Measurements from ENCODE around the gene OPTC. TPM values are rescaled to one million over a fixed set of nuclear protein-coding genes. Genes with fewer than 3 reads are reported as not detected.

Gene OPTC
- total RNA-seq, 2 experiments from 2014 or later = not detected

GRCh38 chr1:203544485-203544884, 50.5 kb downstream of the OPTC start:
- Mint-ChIP-seq H3K27ac (no peak overlapping the region), H3K4me3 (no peak overlapping the region), H3K36me3 (ENCODE audit: low read depth) (no peaks in the 10 kb centered on the region), H3K9me3 (no peaks in the 10 kb centered on the region), H3K4me1 (ENCODE audit: low read depth) (peaks cover 4% of the 10 kb centered on the region), H3K27me3 (peaks cover 2% of the 10 kb centered on the region)
- no peak for ATAC-seq
- no peak for TF ChIP-seq CTCF (IDR thresholded peaks at IDR 0.05)
- intact Hi-C loops (cut with micrococcal nuclease) = no loop called here
- no peak for DNase-seq
- CTCF ChIA-PET = no interaction called here
- POLR2A ChIA-PET = interaction anchor here (0.6 to 0.7 kb wide), 2 partner anchors 350 to 460 kb away, joined by 3 to 4 read pairs; no protein-coding TSS in a partner anchor

- DNase-seq (no peak), ATAC-seq (no peak)
- Mint-ChIP-seq H3K9me3 (no peaks in the 10 kb centered on the region), H3K4me3 (no peak overlapping the region), H3K36me3 (ENCODE audit: low read depth) (no peaks in the 10 kb centered on the region), H3K4me1 (ENCODE audit: low read depth) (peaks cover 4% of the 10 kb centered on the region), H3K27ac (no peak overlapping the region), H3K27me3 (peaks cover 2% of the 10 kb centered on the region)
- intact Hi-C loops (cut with micrococcal nuclease) = no loop called here
- ChIA-PET POLR2A (interaction anchor here (0.6 kb wide), 2 partner anchors 127 to 351 kb away, joined by 3 read pairs; no protein-coding TSS in a partner anchor), CTCF (interaction anchor here (1.1 kb wide), 1 partner anchor 200 kb away, joined by 4 read pairs; no protein-coding TSS in a partner anchor)
- no peak for TF ChIP-seq CTCF (IDR thresholded peaks at IDR 0.05)
These were observed 51.2 kb downstream of the OPTC start for GRCh38 chr1:203544978-203545816.

GRCh38 chr1:203546274-203546673, 52.3 kb downstream of the OPTC start:
- intact Hi-C loops (cut with micrococcal nuclease) = no loop called here
- no peak for ATAC-seq
- no peaks in the 10 kb centered on the region for H3K36me3 Mint-ChIP-seq (ENCODE audit: low read depth)
- no peak for TF ChIP-seq CTCF (IDR thresholded peaks at IDR 0.05)
- H3K27me3 Mint-ChIP-seq = peaks cover 2% of the 10 kb centered on the region
- no peaks in the 10 kb centered on the region for H3K9me3 Mint-ChIP-seq
- no peak overlapping the region for H3K27ac Mint-ChIP-seq
- DNase-seq = no peak
- peaks cover 4% of the 10 kb centered on the region for H3K4me1 Mint-ChIP-seq (ENCODE audit: low read depth)
- ChIA-PET POLR2A (interaction anchor here (0.9 kb wide), 1 partner anchor 15 kb away, joined by 3 read pairs; no protein-coding TSS in a partner anchor), CTCF (no interaction called here)
- no peak overlapping the region for H3K4me3 Mint-ChIP-seq

- ChIA-PET POLR2A (no interaction called here), CTCF (interaction anchor here (0.8 kb wide), 1 partner anchor 43 kb away, joined by 4 read pairs; no protein-coding TSS in a partner anchor)
- no peak for TF ChIP-seq CTCF (IDR thresholded peaks at IDR 0.05)
- DNase-seq (no peak), ATAC-seq (no peak)
- Mint-ChIP-seq H3K27me3 (peaks cover 2% of the 10 kb centered on the region), H3K36me3 (ENCODE audit: low read depth) (no peaks in the 10 kb centered on the region), H3K9me3 (no peaks in the 10 kb centered on the region), H3K27ac (no peak overlapping the region), H3K4me1 (ENCODE audit: low read depth) (peaks cover 4% of the 10 kb centered on the region), H3K4me3 (no peak overlapping the region)
- intact Hi-C loops (cut with micrococcal nuclease) = no loop called here
These were observed 53.2 kb downstream of the OPTC start for GRCh38 chr1:203547147-203547546.

GRCh38 chr1:203547771-203548421, 53.9 kb downstream of the OPTC start:
- no peak for ATAC-seq
- POLR2A ChIA-PET = no interaction called here
- Mint-ChIP-seq H3K27ac (no peak overlapping the region), H3K27me3 (peaks cover 2% of the 10 kb centered on the region), H3K4me1 (ENCODE audit: low read depth) (peaks cover 4% of the 10 kb centered on the region), H3K4me3 (no peak overlapping the region), H3K9me3 (no peaks in the 10 kb centered on the region), H3K36me3 (ENCODE audit: low read depth) (no peaks in the 10 kb centered on the region)
- intact Hi-C loops (cut with micrococcal nuclease) = no loop called here
- DNase-seq = no peak
- CTCF ChIA-PET = interaction anchor here (0.8 to 2.0 kb wide), 3 partner anchors 10 to 44 kb away, joined by 3 to 5 read pairs (median 4); no protein-coding TSS in a partner anchor
- no peak for TF ChIP-seq CTCF (IDR thresholded peaks at IDR 0.05)
